LoVo (cell line): ENCODE results near the gene BTBD9.

Source experiments
- DNase-seq: peaks from one replicate; pipeline ENCODE4 v3.0.0-alpha.2; 2016; ENCODE audit warnings: low spot score

The BTBD9 gene

DNA sequence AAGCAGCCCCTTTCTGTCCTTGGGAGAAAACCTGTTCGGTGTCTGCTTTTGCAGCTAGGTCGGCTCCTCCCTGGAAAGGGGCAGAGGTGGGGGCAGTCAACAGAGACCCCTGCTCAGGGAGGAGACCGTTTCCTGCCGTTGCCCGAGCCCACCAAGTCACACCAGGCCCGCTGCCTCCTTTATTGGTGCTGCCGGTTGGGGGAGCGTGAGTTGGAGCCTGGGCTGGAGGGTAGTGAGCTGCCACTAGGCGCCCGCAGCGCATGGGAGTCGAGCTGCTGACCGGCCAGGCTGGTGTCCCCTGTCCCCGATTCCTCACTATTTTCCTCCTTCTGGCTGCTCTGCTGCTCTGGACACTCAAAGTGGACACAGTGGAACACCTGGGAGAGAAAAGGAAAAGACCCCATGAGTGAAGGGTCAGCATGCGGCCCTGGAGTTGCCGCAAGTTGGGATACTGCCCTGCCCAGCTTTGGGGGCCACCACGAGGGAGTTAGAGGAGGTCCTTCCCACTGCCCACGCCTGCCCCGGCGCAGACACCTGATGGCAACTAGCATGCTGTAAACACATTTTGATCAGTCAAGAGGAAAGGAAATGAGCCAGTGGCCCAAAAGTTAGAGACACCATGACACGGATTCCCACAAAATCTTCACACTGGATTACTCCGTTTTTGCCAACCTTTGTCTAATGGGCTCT lies 464.8 kb downstream of the BTBD9 start:
- no peak for DNase-seq

GRCh38 chr6:38174315-38174714 lies 465.4 kb downstream of the BTBD9 start:
- DNase-seq = no peak

DNA sequence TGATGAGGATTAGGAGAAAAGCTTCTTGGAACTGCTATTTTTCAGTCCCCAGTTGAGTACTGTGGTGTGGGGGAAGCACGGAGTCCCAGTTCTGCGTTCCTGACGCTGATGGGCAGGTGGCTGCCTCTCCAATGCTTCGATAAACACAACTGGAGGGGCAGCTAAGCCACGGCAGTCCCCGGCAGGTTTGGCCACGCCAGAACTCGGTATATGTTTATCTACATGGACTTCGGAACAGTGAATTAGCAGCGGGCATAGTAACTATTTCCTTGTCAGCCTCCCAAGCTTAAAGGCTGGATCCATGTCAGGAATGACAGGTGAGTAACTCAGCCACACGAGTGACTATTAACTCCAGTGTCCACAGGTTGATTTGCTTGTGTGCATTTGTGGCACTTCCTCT lies 465.8 kb downstream of the BTBD9 start:
- DNase-seq = no peak

GRCh38 chr6:38172739-38173410 lies 466.9 kb downstream of the BTBD9 start:
- DNase-seq = no peak

- no peak for DNase-seq
Observed at GRCh38 chr6:38171997-38172738, 467.6 kb downstream of the BTBD9 start.

- DNase-seq = no peak
Observed at GRCh38 chr6:38170666-38171355, 468.9 kb downstream of the BTBD9 start.

GRCh38 chr6:38169977-38170526 lies 469.7 kb downstream of the BTBD9 start:
- no peak for DNase-seq

GRCh38 chr6:38169221-38169976 lies 470.3 kb downstream of the BTBD9 start:
- no peak for DNase-seq

DNA sequence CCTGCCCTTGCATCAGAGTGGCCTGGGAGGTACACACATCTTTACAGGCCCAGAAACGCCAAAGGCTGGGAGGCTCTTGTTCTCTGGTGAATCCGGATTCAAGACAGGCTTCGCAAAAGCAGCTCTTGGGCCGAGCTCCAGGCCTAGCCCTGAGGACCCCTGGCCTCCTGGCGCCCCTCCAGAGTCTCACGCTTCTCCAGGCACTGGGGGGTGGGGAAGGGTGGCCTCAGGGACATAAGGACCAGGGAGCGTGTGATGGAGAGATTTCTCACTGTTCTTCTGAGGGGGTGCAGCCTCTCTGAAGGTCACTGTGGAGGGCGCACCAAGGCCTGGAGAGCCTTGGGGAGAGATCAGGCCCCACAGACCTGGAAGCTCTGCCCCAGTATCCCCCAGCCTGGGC lies 471.0 kb downstream of the BTBD9 start:
- DNase-seq = no peak

DNA sequence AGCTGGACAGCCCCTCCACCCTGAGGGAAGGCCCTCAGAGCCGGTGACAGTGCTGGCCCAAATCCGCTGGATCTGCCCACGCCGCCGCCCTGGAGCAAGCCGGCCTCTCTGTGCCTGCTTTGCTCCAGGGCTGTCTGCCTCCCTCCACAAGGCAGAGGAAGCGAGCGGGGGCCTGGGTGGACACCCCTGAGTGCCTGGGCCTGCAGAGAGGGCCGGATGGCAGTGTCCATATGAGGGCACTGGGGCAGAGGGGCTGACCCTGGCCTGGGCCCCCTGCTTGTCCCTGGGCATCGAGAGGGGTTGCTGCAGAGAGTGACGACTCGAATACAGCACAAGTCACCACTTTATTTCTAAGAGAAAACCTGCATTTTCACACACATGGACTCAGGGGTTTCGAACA lies 471.6 kb downstream of the BTBD9 start:
- no peak for DNase-seq

GRCh38 chr6:38167598-38167997 lies 472.1 kb downstream of the BTBD9 start:
- no peak for DNase-seq

DNA sequence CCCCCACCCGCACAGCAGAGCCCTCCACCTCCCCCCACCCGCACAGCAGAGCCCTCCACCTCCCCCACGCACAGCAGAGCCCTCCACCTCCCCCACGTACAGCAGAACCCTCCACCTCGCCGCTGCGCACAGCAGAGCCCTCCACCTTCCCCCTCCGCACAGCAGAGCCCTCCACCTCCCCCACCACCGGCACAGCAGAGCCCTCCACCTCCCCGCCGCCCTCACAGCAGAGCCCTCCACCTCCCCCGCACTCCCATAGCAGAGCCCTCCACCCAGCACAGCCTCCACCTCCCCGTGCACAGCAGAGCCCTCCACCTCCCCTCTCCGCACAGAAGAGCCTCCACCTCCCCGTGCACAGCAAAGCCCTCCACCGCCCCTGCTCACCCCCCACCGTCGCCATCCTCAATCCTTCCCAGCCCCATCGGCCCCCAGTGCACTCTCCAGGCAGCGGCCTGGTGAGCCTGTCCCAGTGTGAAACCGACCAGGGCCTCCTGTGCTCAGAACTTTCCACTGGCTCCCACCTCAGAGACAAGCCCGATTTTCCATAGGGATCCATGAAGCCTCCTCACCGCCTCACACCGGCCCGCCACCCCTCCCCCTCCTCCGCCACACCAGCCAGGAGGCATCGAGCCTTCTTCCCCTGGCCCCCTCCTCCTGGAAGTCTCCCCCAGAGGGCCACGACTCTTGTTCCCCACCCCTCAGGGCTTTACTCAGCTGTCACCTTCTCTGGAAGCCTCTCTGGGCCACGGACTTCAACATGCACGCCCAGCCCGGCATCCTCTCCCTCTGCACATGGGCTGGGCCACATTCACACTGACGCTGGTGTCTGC lies 473.1 kb downstream of the BTBD9 start:
- no peak for DNase-seq

DNA sequence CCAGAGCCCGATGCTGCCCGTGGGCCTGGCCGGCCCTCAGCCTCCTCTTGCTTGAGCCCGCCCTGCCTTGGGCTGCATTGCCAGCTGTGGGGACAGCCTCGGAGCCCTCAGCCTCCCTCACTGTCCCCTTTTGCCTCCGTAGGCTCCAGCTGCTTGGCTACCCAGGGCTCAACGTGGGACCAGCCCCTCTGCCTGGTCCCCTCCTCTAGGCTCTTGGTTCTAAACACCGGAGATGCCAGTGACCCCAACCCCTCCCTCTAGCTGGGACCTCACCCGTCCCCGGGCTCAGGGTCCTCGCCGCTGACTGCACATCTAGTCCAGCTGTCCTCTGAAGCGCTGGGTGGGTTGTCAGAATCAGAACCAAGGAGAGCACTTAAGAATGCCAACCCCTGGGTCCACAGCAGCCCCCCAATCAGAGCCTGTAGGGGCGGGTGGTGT lies 475.0 kb downstream of the BTBD9 start:
- no peak for DNase-seq

DNA sequence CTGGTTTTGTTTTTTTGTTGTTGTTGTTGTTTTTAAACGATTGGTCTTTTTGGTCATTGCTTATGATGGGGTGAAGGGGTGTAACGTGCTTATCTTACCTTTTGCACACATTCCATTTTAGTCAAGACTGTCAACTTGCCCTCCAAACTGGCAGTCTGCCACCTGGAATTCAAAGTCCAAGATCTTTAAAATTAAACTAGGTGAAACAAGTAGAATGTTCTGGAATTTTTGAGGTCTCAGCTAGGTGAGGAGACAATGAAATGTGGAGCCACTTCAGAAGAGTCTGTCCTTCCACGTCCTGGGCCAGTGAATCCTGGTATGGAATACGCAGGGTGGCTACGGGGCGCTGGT lies 475.6 kb downstream of the BTBD9 start:
- no peak for DNase-seq

GRCh38 chr6:38163186-38164130 lies 476.3 kb downstream of the BTBD9 start:
- DNase-seq = no peak

- no peak for DNase-seq
Observed at GRCh38 chr6:38162493-38163185, 477.1 kb downstream of the BTBD9 start.

DNA sequence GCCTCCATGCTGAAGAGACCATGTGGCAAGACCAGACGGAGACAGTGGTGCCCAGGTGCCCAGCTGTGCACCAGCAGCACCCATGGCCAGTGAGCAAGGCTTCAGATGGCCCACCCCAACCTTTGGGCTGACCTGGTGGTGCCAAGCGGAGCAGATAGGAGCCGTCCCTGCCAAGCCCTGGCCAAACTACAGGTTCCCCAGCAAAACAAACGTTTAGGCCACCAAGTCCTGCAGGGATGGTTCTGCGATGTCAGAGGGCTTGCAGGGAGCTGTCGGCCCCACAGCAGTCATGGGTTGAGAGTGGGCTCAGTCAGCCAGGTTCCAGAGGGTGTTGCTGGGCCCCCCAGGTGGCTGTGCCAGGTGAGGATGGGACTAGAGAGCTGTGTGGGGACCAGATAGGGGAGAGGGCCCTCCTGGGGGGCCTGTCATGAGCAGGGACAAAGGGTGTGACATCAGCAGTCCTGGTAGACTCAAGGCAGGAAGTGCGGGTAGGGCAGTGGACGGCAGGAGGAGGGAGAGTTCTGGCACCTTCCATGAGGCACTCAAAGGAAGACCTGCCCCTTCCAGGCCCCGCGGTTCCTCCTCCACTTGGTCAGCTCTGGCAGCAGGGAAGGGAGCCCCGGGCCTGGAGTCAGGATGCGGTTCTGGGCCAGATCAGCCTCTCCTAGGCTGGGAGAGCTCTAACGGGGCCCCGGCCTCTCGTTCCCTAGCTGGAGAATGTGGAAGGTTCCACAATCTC lies 477.8 kb downstream of the BTBD9 start:
- DNase-seq = no peak

DNA sequence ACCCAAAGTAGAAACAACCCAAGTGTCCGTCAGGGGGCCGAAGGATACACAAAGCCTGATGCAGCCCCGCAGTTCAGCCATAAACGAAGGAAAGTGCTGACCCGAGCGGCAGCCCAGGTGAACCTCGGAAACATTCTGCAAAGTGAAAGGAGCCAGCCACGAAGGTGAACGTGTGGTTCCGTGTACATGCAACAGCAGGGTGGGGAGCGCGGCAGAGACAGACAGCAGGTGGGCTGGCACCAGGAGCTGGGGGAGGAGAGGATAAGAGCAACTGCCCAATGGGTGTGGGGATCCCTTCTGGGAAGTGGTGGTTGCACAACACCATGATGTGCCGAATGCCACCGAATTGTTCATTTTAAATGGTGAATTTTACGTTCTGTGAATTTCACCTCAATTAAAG lies 478.4 kb downstream of the BTBD9 start:
- DNase-seq = no peak
